ENCODE measurements around the gene FLOT1.

GRCh38 chr6:30789606-30790005 is 47.1 kb upstream of the FLOT1 start:
- no peak for TF ChIP-seq EZH2 (IDR thresholded peaks at IDR 0.05; ENCODE audit: borderline replicate concordance, low read depth, low read length, severe bottlenecking)
- TF ChIP-seq, protein P1, sequence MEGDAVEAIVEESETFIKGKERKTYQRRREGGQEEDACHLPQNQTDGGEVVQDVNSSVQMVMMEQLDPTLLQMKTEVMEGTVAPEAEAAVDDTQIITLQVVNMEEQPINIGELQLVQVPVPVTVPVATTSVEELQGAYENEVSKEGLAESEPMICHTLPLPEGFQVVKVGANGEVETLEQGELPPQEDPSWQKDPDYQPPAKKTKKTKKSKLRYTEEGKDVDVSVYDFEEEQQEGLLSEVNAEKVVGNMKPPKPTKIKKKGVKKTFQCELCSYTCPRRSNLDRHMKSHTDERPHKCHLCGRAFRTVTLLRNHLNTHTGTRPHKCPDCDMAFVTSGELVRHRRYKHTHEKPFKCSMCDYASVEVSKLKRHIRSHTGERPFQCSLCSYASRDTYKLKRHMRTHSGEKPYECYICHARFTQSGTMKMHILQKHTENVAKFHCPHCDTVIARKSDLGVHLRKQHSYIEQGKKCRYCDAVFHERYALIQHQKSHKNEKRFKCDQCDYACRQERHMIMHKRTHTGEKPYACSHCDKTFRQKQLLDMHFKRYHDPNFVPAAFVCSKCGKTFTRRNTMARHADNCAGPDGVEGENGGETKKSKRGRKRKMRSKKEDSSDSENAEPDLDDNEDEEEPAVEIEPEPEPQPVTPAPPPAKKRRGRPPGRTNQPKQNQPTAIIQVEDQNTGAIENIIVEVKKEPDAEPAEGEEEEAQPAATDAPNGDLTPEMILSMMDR (IDR thresholded peaks at IDR 0.05; ENCODE audit: extremely low read depth in 1 of 2, insufficient read depth in 1 of 2, low read depth in 1 of 2, low read length in 2 of 2), result no peak
- no peak for TF ChIP-seq POLR2AphosphoS5 (IDR thresholded peaks at IDR 0.05; ENCODE audit: insufficient read depth, low read depth, low read length)
